Esophagus muscularis mucosa (tissue), 4 donors: ENCODE measurements around the gene CMTM8. TPM values are rescaled to one million over a fixed set of nuclear protein-coding genes. Genes with fewer than 3 reads are reported as not detected.

Experiments
- DNase-seq: peaks from one replicate; pipeline ENCODE4 v3.0.0-alpha.2; 2017; ENCODE audit errors: extremely low spot score
- H3K27ac ChIP-seq, 4 donors: fragments of 200-600 bp; sonication (generic); replicated peaks in 1 of 4; 1 replicate in 3 of 4; 2 replicates in 1 of 4; pipeline ENCODE4 v1.5.1; 2016 to 2019; ENCODE audit warnings: mild to moderate bottlenecking in 1 of 4
- H3K27me3 ChIP-seq, 4 donors: fragments of 200-600 bp; sonication (generic); one replicate each; pipeline versions ENCODE4 v1.5.1 to v1.6.0; 2016 to 2019
- H3K36me3 ChIP-seq, 4 donors: fragments of 200-600 bp; sonication (generic); one replicate each; pipeline ENCODE4 v1.5.1; 2016 to 2019
- H3K4me1 ChIP-seq, 4 donors: fragments of 200-600 bp; sonication (generic); one replicate each; pipeline ENCODE4 v1.5.1; 2016 to 2019
- H3K4me3 ChIP-seq, 4 donors: fragments of 200-600 bp; sonication (generic); 1 replicate in 2 of 4; 2 replicates in 2 of 4; pipeline ENCODE4 v1.5.1; 2016 to 2019; ENCODE audit warnings: mild to moderate bottlenecking in 4 of 4, moderate library complexity in 1 of 4
- H3K9me3 ChIP-seq, 4 donors: fragments of 200-600 bp; sonication (generic); 1 replicate in 3 of 4; 2 replicates in 1 of 4; pipeline ENCODE4 v1.5.1; 2016 to 2019
- EP300 ChIP-seq: sonication (generic); formaldehyde crosslinking; IDR thresholded peaks from one replicate; pipeline ENCODE4 v1.6.1; 2017; ENCODE audit warnings: antibody characterized with exemption
- POLR2A ChIP-seq: fragments of 450-650 bp; IDR thresholded peaks from one replicate; pipeline ENCODE4 v1.6.1; 2017; ENCODE audit warnings: antibody characterized with exemption, moderate library complexity, mild to moderate bottlenecking, low read depth
- POLR2AphosphoS5 ChIP-seq, 2 donors: sonication (generic); formaldehyde crosslinking; IDR thresholded peaks; one replicate each; pipeline ENCODE4 v1.6.1; 2017; ENCODE audit warnings: antibody characterized with exemption in 2 of 2
- WGBS: methylation state at CpG from one replicate; pipeline ENCODE4 v1.1.5; 2018; 5-methylcytosine and 5-hydroxymethylcytosine counted together
- intact Hi-C: fragments of 100-400 bp; cut with DNase I; formaldehyde crosslinking; loops from one replicate; pipeline ENCODE4 v1.15.1; 2023
- total RNA-seq, 4 donors: library from RNA; depleted of rRNA; stranded (reverse); fragments of >200 nt; gene quantifications; one replicate each; pipeline versions ENCODE4 v1.1.0 to v1.2.1, GENCODE V29; 2016
- TF ChIP-seq, protein P1 (sequence below), 3 experiments: fragments of 200-600 bp in 2 of 3; fragments of 450-650 bp in 1 of 3; sonication (generic) in 2 of 3; IDR thresholded peaks; one replicate each; pipeline ENCODE4 v1.5.1; 2017 to 2019; ENCODE audit warnings: antibody characterized with exemption in 3 of 3, mild to moderate bottlenecking in 2 of 3, moderate library complexity in 1 of 3

Gene CMTM8
- total RNA-seq, 4 donors from 2014 or later, result 1.7 to 4.2 (median 3.8) TPM

DNA sequence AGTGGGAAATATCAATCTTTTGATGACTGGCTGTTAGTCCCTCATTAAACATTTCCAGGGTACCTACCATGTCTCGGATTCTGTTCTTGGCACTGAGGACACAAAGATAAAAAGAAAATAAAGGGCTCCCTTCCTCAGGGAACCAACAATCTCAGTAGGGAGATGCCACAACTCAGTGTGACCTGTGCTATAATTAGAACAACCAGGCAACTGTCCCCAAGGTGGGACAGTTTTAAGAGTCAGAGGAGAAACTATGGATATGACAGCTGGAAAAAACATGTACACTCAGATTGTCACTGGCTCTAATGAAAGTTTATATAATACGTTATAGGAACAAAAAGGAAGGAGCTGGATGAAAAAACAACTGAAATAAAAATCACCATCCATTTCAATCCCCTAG lies 23.3 kb upstream of the CMTM8 start:
- DNase-seq, result no peak
- H3K4me3 ChIP-seq, result no peak overlapping the region
- intact Hi-C loops, result no loop called here
- H3K4me1 ChIP-seq, result no peaks in the 10 kb centered on the region
- WGBS, result 84% methylated on average over 2 of the region's 2 CpGs
- TF ChIP-seq POLR2AphosphoS5 (IDR thresholded peaks at IDR 0.05) (no peak), EP300 (no peak), POLR2A (no peak)
- TF ChIP-seq, protein P1, sequence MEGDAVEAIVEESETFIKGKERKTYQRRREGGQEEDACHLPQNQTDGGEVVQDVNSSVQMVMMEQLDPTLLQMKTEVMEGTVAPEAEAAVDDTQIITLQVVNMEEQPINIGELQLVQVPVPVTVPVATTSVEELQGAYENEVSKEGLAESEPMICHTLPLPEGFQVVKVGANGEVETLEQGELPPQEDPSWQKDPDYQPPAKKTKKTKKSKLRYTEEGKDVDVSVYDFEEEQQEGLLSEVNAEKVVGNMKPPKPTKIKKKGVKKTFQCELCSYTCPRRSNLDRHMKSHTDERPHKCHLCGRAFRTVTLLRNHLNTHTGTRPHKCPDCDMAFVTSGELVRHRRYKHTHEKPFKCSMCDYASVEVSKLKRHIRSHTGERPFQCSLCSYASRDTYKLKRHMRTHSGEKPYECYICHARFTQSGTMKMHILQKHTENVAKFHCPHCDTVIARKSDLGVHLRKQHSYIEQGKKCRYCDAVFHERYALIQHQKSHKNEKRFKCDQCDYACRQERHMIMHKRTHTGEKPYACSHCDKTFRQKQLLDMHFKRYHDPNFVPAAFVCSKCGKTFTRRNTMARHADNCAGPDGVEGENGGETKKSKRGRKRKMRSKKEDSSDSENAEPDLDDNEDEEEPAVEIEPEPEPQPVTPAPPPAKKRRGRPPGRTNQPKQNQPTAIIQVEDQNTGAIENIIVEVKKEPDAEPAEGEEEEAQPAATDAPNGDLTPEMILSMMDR (IDR thresholded peaks at IDR 0.05), result no peak
- H3K27me3 ChIP-seq, result no peaks in the 10 kb centered on the region
- H3K36me3 ChIP-seq, result no peaks in the 10 kb centered on the region
- H3K9me3 ChIP-seq, result peaks cover 0 to 10% (median 0%) of the 10 kb centered on the region in 4 donors
- no peak overlapping the region for H3K27ac ChIP-seq

DNA sequence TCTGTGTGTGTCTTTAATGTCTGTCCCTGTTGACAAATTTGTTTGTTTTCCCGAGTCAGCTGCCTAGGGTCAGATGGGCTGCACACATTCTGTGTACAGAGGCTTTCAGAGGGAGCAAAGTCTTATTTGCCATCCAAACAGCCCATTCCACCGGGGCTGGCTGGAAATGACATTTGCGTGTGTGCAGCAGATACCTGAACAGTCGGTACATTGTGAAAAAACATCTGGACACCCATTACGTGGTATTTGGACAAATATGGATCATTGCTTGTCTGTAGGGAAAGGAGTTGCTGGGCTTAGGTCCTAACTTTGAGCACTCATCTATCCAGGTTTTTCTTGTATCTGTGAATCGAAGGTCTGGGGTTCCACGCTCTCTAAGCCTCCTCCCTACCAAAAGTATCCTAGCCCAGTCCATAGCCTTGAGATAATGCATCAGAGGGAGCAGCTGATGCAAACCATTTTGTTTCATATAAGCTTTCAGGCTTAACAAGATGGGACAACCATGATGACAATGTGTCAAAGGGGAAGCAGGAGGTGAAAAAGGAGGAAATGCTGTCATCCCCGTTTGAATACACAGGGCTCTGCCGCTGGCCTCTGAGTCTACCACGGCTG lies 22.2 kb upstream of the CMTM8 start:
- TF ChIP-seq POLR2AphosphoS5 (IDR thresholded peaks at IDR 0.05) (no peak), EP300 (no peak)
- TF ChIP-seq, protein P1 (IDR thresholded peaks at IDR 0.05), result no peak
- intact Hi-C loops, result no loop called here
- H3K9me3 ChIP-seq, result peaks cover 0 to 13% (median 0%) of the 10 kb centered on the region in 4 donors
- 75% methylated on average over 10 of the region's 10 CpGs for WGBS
- no peak overlapping the region for H3K27ac ChIP-seq
- no peak for DNase-seq
- no peaks in the 10 kb centered on the region for H3K27me3 ChIP-seq
- no peaks in the 10 kb centered on the region for H3K4me1 ChIP-seq
- no peak overlapping the region for H3K4me3 ChIP-seq
- H3K36me3 ChIP-seq, result no peaks in the 10 kb centered on the region

DNA sequence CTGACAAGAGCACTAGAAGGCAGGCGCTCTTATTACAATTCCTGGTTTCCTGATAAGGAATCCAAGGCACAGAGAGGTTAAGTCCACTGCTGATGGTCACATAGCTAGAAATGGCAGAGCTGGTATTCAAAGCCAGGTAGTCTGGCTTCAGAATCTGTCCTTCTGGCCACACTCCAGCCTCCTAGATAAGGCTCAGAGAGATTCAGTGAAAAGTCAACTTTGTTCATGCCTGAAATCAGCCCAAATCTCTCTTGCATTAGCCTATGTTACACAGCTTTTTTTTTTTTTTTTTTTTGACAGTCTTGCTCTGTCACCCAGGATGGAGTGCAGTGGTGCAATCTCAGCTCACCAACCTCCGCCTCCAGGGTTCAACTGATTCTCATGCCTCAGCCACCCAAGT lies 21.1 kb upstream of the CMTM8 start:
- Histone ChIP-seq H3K9me3 (peaks cover 0 to 13% (median 0%) of the 10 kb centered on the region in 4 donors), H3K4me3 (no peak overlapping the region), H3K27me3 (no peaks in the 10 kb centered on the region), H3K27ac (no peak overlapping the region), H3K4me1 (no peaks in the 10 kb centered on the region), H3K36me3 (no peaks in the 10 kb centered on the region)
- intact Hi-C loops, result no loop called here
- no peak for DNase-seq
- TF ChIP-seq EP300 (no peak), POLR2A (no peak), POLR2AphosphoS5 (IDR thresholded peaks at IDR 0.05) (no peak)
- TF ChIP-seq, protein P1 (IDR thresholded peaks at IDR 0.05), result no peak
- WGBS, result 94% methylated on average over 2 of the region's 2 CpGs

DNA sequence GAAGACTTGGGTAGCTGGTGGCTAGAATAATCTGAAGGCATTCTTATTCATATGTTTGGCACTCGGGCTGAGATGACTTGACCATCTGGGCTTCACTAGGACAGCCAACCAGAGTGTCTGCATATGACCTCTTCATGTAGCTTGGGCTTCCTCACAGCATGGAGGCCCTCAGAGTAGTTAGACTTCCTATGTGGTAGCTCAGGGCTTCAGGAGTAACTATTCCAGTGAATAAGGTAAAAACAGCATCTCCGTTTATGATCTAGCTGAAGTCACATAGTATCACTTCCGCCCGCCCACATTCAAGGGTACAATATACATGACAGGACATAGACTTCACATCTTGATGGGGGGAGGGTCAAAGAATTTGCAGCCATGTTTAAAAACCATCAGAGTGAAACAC lies 18.9 kb upstream of the CMTM8 start:
- DNase-seq, result no peak
- H3K36me3 ChIP-seq, result no peaks in the 10 kb centered on the region
- no peaks in the 10 kb centered on the region for H3K27me3 ChIP-seq
- TF ChIP-seq POLR2A, result no peak
- no peak for TF ChIP-seq EP300
- no peak for TF ChIP-seq POLR2AphosphoS5 (IDR thresholded peaks at IDR 0.05)
- TF ChIP-seq, protein P1 (IDR thresholded peaks at IDR 0.05), result no peak
- peaks cover 0 to 13% (median 0%) of the 10 kb centered on the region in 4 donors for H3K9me3 ChIP-seq
- H3K4me1 ChIP-seq, result no peaks in the 10 kb centered on the region
- no peak overlapping the region for H3K27ac ChIP-seq
- H3K4me3 ChIP-seq, result no peak overlapping the region
- intact Hi-C loops, result no loop called here
- 76% methylated on average over 4 of the region's 4 CpGs for WGBS

DNA sequence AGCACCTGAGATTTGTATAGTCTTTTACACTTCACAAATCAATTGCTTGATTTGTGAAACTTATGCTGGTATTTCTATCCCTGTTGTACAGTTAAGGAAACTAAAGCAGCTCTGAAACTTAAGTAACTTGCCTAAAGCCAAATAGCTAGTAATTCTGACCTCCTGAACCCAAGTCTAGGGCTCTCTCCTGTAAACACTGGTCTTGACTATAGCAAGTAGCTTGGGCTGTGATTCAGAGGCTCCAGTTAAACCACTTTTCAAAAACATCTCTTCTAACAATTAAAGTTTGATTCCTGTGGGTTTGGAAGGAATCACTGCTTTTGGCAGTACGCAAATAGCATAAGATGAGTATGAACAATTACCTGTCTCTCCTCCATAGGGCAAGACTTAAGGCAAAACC lies 18.5 kb upstream of the CMTM8 start:
- Histone ChIP-seq H3K4me3 (no peak overlapping the region), H3K27ac (no peak overlapping the region), H3K27me3 (no peaks in the 10 kb centered on the region), H3K36me3 (no peaks in the 10 kb centered on the region), H3K4me1 (no peaks in the 10 kb centered on the region), H3K9me3 (peaks cover 0 to 13% (median 0%) of the 10 kb centered on the region in 4 donors)
- TF ChIP-seq POLR2A (no peak), EP300 (no peak), POLR2AphosphoS5 (IDR thresholded peaks at IDR 0.05) (no peak)
- TF ChIP-seq, protein P1 (IDR thresholded peaks at IDR 0.05), result no peak
- WGBS, result 100% methylated on average over 1 of the region's 1 CpG
- DNase-seq, result no peak
- intact Hi-C loops, result no loop called here
